OCI-LY1 (cell line): ENCODE measurements around the gene CYTH4.

ENCODE experiments used
- H2AFZ ChIP-seq: fragments of 200-600 bp; sonication (generic), shearing (Covaris generic); 2 replicates; pipeline ENCODE4 v1.6.0; 2014; ENCODE audit warnings: antibody characterized with exemption, mild to moderate bottlenecking, low read length
- H3F3A ChIP-seq: fragments of 200-600 bp; sonication (generic), shearing (Covaris generic); 2 replicates; pipeline ENCODE4 v1.6.0; 2014; ENCODE audit warnings: mild to moderate bottlenecking, antibody characterized with exemption, low read length, moderate library complexity; ENCODE audit not compliant: insufficient read depth
- H3K27ac ChIP-seq: fragments of 200-600 bp; sonication (generic); 2 replicates; pipeline ENCODE4 v1.5.1; 2014; ENCODE audit warnings: low read length, mixed run types, mild to moderate bottlenecking, low read depth; ENCODE audit not compliant: poor library complexity, severe bottlenecking
- H3K27me3 ChIP-seq: fragments of 200-600 bp; sonication (generic); 2 replicates; pipeline ENCODE4 v1.6.0; 2014; ENCODE audit warnings: antibody characterized with exemption, mild to moderate bottlenecking, low read length, moderate library complexity; ENCODE audit not compliant: insufficient read depth
- H3K36me3 ChIP-seq: fragments of 200-600 bp; sonication (generic); 2 replicates; pipeline ENCODE4 v1.6.1; 2014; ENCODE audit warnings: mild to moderate bottlenecking, antibody characterized with exemption, low read length, moderate library complexity, mixed read lengths; ENCODE audit not compliant: insufficient read depth
- H3K4me1 ChIP-seq: fragments of 200-600 bp; sonication (generic); 2 replicates; pipeline ENCODE4 v1.5.1; 2014; ENCODE audit warnings: mild to moderate bottlenecking, low read length, moderate library complexity; ENCODE audit not compliant: insufficient read depth, severe bottlenecking
- H3K4me2 ChIP-seq: fragments of 200-600 bp; sonication (generic), shearing (Covaris generic); 2 replicates; pipeline ENCODE4 v1.6.1; 2014; ENCODE audit warnings: low read length
- H3K4me3 ChIP-seq: fragments of 200-600 bp; sonication (generic); 2 replicates; pipeline ENCODE4 v1.5.1; 2014; ENCODE audit warnings: low read length, low read depth, mild to moderate bottlenecking, mixed read lengths; ENCODE audit not compliant: poor library complexity, severe bottlenecking
- H3K79me2 ChIP-seq: fragments of 200-600 bp; shearing (Covaris generic); 2 replicates; pipeline ENCODE4 v1.6.1; 2016; ENCODE audit warnings: mixed run types, low read length, mixed read lengths; ENCODE audit not compliant: insufficient read depth
- H3K9ac ChIP-seq: fragments of 200-600 bp; sonication (generic), shearing (Covaris generic); 2 replicates; pipeline ENCODE4 v1.6.1; 2014; ENCODE audit warnings: mild to moderate bottlenecking, low read length, mixed read lengths
- H3K9me2 ChIP-seq: fragments of 200-600 bp; sonication (generic), shearing (Covaris generic); 2 replicates; pipeline ENCODE4 v1.6.1; 2014; ENCODE audit warnings: low read depth, mild to moderate bottlenecking, low read length, mixed read lengths
- H3K9me3 ChIP-seq: fragments of 200-600 bp; shearing (Covaris generic); 2 replicates; pipeline ENCODE4 v1.6.1; 2014; ENCODE audit warnings: low read length, mixed read lengths
- H4K20me1 ChIP-seq: fragments of 200-600 bp; sonication (generic), shearing (Covaris generic); 2 replicates; pipeline ENCODE4 v1.6.0; 2016; ENCODE audit warnings: mild to moderate bottlenecking, low read length; ENCODE audit not compliant: insufficient read depth
- EZH2 ChIP-seq: fragments of 200-600 bp; sonication (generic), shearing (Covaris generic); IDR thresholded peaks from 2 replicates; pipeline ENCODE4 v1.8.0; 2017; ENCODE audit warnings: borderline replicate concordance, mixed run types, mild to moderate bottlenecking, antibody characterized with exemption, low read length, moderate library complexity, mixed read lengths
- TF ChIP-seq, protein P1 (sequence below): fragments of 200-600 bp; sonication (generic), shearing (Covaris generic); IDR thresholded peaks from 2 replicates; pipeline ENCODE4 v1.5.1; 2017; ENCODE audit warnings: mild to moderate bottlenecking, antibody characterized with exemption, low read length, moderate library complexity, mixed read lengths

Gene CYTH4

DNA sequence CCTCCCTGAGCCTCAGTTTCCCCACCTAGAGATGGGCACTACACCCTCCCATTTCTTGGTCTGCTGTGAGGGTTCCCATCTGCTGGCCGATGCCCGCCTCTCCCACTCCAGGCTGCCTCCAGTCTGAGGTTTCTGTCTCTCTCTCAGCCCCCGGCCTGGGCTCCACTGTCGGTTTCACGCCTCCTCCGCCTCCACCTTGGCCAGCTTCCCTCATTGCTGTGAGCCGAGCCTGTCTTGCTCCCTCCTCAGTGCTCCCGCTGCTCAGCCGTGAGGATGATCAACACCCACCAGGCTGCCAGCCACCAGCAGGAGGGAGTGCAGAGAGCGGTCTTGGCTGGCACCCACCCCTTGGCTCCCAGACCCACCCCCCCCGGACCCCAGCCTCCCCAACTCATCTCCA is 61.0 kb downstream of the CYTH4 start:
- Histone ChIP-seq H3K4me1 (no peaks in the 10 kb centered on the region), H3K9me3 (no peaks in the 10 kb centered on the region)

DNA sequence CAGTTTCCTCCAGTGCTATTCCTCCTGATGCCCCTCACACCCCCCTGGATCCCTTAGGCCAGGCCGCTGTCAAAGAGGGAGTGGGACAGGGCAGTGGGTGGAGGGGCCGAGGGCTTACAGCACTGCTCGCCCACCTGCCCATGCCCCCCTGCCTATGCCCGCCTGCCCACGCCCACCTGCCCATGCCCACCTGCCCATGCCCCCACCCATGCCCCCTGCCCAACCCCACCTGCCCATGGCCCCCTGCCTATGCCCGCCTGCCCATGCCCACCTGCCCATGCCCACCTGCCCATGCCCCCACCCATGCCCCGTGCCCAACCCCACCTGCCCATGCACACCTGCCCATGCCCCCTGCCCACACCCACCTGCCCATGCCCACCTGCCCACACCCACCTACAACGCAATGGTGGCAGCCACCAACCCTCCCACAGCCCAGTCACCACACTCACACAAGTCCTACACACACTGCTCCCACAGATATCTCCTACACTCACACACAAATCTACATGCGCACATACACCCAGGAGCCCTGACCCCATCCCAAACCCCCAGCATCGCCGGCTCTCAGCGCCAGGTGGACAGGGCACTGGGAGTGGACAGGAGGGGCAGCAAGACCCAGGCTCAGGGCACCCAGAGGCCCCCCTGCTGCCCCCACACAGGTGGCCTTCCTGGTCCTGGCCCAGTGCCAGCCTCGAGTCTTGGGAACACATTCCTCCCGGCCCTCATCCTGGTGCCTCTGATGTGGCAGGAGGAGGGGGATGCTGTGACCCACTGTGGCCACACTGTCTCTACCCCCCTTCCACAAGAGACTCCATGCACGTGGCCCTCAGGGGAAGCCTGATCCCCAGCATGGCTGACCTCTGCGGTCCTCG is 61.8 kb downstream of the CYTH4 start:
- Histone ChIP-seq H3F3A (no peaks in the 10 kb centered on the region), H3K9me2 (no peaks in the 10 kb centered on the region), H4K20me1 (no peaks in the 10 kb centered on the region), H3K9ac (no peak overlapping the region), H3K9me3 (no peaks in the 10 kb centered on the region), H3K27ac (no peak overlapping the region), H3K4me1 (no peaks in the 10 kb centered on the region), H2AFZ (no peak overlapping the region), H3K4me2 (no peak overlapping the region), H3K79me2 (no peaks in the 10 kb centered on the region), H3K27me3 (no peaks in the 10 kb centered on the region; the same call in 1 of the 2 replicates), H3K4me3 (no peak overlapping the region), H3K36me3 (no peaks in the 10 kb centered on the region)
- TF ChIP-seq EZH2, result no peak
- TF ChIP-seq, protein P1, sequence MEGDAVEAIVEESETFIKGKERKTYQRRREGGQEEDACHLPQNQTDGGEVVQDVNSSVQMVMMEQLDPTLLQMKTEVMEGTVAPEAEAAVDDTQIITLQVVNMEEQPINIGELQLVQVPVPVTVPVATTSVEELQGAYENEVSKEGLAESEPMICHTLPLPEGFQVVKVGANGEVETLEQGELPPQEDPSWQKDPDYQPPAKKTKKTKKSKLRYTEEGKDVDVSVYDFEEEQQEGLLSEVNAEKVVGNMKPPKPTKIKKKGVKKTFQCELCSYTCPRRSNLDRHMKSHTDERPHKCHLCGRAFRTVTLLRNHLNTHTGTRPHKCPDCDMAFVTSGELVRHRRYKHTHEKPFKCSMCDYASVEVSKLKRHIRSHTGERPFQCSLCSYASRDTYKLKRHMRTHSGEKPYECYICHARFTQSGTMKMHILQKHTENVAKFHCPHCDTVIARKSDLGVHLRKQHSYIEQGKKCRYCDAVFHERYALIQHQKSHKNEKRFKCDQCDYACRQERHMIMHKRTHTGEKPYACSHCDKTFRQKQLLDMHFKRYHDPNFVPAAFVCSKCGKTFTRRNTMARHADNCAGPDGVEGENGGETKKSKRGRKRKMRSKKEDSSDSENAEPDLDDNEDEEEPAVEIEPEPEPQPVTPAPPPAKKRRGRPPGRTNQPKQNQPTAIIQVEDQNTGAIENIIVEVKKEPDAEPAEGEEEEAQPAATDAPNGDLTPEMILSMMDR, result no peak

More for the DNA sequence above, 61.0 kb downstream of the CYTH4 start:
- Histone ChIP-seq H3K27ac (no peak overlapping the region), H2AFZ (no peak overlapping the region), H3K27me3 (peaks cover 4% of the 10 kb centered on the region; the same call in 1 of the 2 replicates), H3F3A (no peaks in the 10 kb centered on the region), H3K36me3 (no peaks in the 10 kb centered on the region), H3K9me2 (no peaks in the 10 kb centered on the region), H3K4me3 (no peak overlapping the region), H3K79me2 (no peaks in the 10 kb centered on the region), H3K4me2 (no peak overlapping the region), H3K9ac (no peak overlapping the region), H4K20me1 (no peaks in the 10 kb centered on the region)
- TF ChIP-seq, protein P1, result no peak
- TF ChIP-seq EZH2, result no peak

DNA sequence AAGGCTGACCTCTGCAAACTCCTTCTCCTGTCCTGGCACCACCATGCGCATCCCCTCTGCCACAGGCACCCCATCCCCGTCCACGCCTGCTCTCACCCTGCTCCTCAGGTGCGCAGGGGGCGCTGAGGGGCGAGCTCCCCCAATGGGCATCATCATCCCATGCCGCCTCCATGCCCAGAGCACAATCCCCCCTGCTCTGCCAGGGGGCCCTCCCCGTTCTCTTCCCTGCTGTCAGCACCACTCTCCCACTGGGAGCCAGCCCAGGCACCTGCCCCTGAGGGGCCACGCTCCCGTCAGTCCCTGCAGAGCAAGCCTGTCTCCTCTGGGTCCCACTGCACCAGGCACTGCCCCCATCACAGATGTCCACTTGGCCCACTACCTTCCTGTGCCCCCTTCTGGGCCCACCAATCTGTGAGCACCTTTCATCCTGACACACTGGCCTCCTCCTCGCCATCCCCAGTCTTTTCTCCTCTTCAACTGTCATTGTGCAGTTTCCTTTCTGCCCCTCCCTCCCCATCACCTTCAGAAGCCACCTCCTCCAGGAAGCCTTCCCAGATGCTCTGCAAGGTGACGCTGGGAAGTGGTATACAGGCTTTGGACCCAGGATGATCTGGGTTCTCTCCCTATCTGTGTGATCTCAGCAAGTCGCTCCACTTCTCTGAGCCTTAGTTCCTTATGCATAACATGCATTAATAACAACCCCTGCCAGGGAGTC is 62.6 kb downstream of the CYTH4 start:
- no peaks in the 10 kb centered on the region for H3K36me3 ChIP-seq
- TF ChIP-seq EZH2, result no peak
- TF ChIP-seq, protein P1, result no peak
- H2AFZ ChIP-seq, result no peak overlapping the region
- no peaks in the 10 kb centered on the region for H3K79me2 ChIP-seq
- no peaks in the 10 kb centered on the region for H4K20me1 ChIP-seq
- H3K27ac ChIP-seq, result no peak overlapping the region
- H3K9me3 ChIP-seq, result no peaks in the 10 kb centered on the region
- H3K4me2 ChIP-seq, result no peak overlapping the region
- H3K4me3 ChIP-seq, result no peak overlapping the region
- H3K4me1 ChIP-seq, result no peaks in the 10 kb centered on the region
- no peak overlapping the region for H3K9ac ChIP-seq
- 0 out of 2 replicates have a peak, but pooled peaks cover under 1% of the 10 kb centered on the region for H3K27me3 ChIP-seq
- no peaks in the 10 kb centered on the region for H3F3A ChIP-seq
- no peaks in the 10 kb centered on the region for H3K9me2 ChIP-seq
